ENCODE results near the gene TIMM44. TPM values are rescaled to one million over a fixed set of nuclear protein-coding genes. Genes with fewer than 3 reads are reported as not detected.
"Not testable (repeated sequence)": the region's sequence is repeated elsewhere in the genome, so short reads cannot be mapped to it uniquely, and the experiment has no call there.

TIMM44 gene
- total RNA-seq, 1 donor from 2014 or later = 96.1 TPM

GRCh38 chr19:7932276-7932929 is 11.1 kb downstream of the TIMM44 start:
- H3K4me3 ChIP-seq (ENCODE audit: low read depth, low read length) = no peak overlapping the region
- H3K36me3 ChIP-seq (ENCODE audit: control insufficient read depth, insufficient read depth, low read length) = peaks cover 31% of the 10 kb centered on the region
- H3K27me3 ChIP-seq (ENCODE audit: control insufficient read depth, insufficient read depth, low read length) = no peaks in the 10 kb centered on the region
- no peak for DNase-seq (ENCODE audit: low read depth)
- TF ChIP-seq CTCF (IDR thresholded peaks at IDR 0.05; ENCODE audit: insufficient read depth, low read length, severe bottlenecking) = no peak
- no peak for FAIRE-seq

GRCh38 chr19:7931221-7932061 is 12.0 kb downstream of the TIMM44 start:
- no peak for FAIRE-seq

GRCh38 chr19:7930765-7931164 is 12.7 kb downstream of the TIMM44 start:
- no peaks in the 10 kb centered on the region for H3K27me3 ChIP-seq (ENCODE audit: control insufficient read depth, insufficient read depth, low read length)
- H3K4me3 ChIP-seq (ENCODE audit: low read depth, low read length) = no peak overlapping the region
- no peak for TF ChIP-seq CTCF (IDR thresholded peaks at IDR 0.05; ENCODE audit: insufficient read depth, low read length, severe bottlenecking)
- no peak for DNase-seq (ENCODE audit: low read depth)
- peaks cover 30% of the 10 kb centered on the region for H3K36me3 ChIP-seq (ENCODE audit: control insufficient read depth, insufficient read depth, low read length)
- no peak for FAIRE-seq

More at GRCh38 chr19:7931221-7932061, 12.0 kb downstream of the TIMM44 start:
- Histone ChIP-seq H3K27me3 (ENCODE audit: control insufficient read depth, insufficient read depth, low read length) (no peaks in the 10 kb centered on the region), H3K4me3 (ENCODE audit: low read depth, low read length) (no peak overlapping the region), H3K36me3 (ENCODE audit: control insufficient read depth, insufficient read depth, low read length) (peaks cover 32% of the 10 kb centered on the region)
- no peak for DNase-seq (ENCODE audit: low read depth)
- no peak for TF ChIP-seq CTCF (IDR thresholded peaks at IDR 0.05; ENCODE audit: insufficient read depth, low read length, severe bottlenecking)

GRCh38 chr19:7930030-7930429 is 13.4 kb downstream of the TIMM44 start:
- peaks cover 27% of the 10 kb centered on the region for H3K36me3 ChIP-seq (ENCODE audit: control insufficient read depth, insufficient read depth, low read length)
- H3K27me3 ChIP-seq (ENCODE audit: control insufficient read depth, insufficient read depth, low read length); H3K4me3 ChIP-seq (ENCODE audit: low read depth, low read length); FAIRE-seq; DNase-seq (ENCODE audit: low read depth): not testable (repeated sequence)

- no peak overlapping the region for H3K4me3 ChIP-seq (ENCODE audit: low read depth, low read length)
- H3K27me3 ChIP-seq (ENCODE audit: control insufficient read depth, insufficient read depth, low read length) = no peaks in the 10 kb centered on the region
- TF ChIP-seq CTCF (IDR thresholded peaks at IDR 0.05; ENCODE audit: insufficient read depth, low read length, severe bottlenecking) = peak; percentile 54
- H3K36me3 ChIP-seq (ENCODE audit: control insufficient read depth, insufficient read depth, low read length) = peaks cover 24% of the 10 kb centered on the region
- DNase-seq (ENCODE audit: low read depth) (peak; percentile 47), FAIRE-seq (no peak)
Measured at GRCh38 chr19:7928741-7929701, 14.4 kb downstream of the TIMM44 start.
